Neural cell (in vitro differentiated cells): ENCODE data around the gene ZNF580.

ENCODE experiments used
- CTCF ChIP-seq: fragments of 450-650 bp; IDR thresholded peaks from 2 replicates; pipeline ENCODE4 v1.5.1; 2014; ENCODE audit warnings: antibody characterized with exemption, mild to moderate bottlenecking, moderate library complexity; ENCODE audit not compliant: poor library complexity, severe bottlenecking
- EP300 ChIP-seq: fragments of 450-650 bp; conservative IDR thresholded peaks from 2 replicates; pipeline ENCODE4 v1.6.1; 2014; ENCODE audit warnings: antibody characterized with exemption, mild to moderate bottlenecking, moderate library complexity; ENCODE audit not compliant: poor library complexity, severe bottlenecking
- EZH2 ChIP-seq: fragments of 200-600, 300-800 bp; shearing (Covaris generic), sonication (generic); IDR thresholded peaks from 2 replicates; pipeline ENCODE4 v1.6.1; 2014; ENCODE audit warnings: antibody characterized with exemption, low read length, borderline replicate concordance, mild to moderate bottlenecking; ENCODE audit not compliant: insufficient read depth, poor library complexity, severe bottlenecking
- RAD21 ChIP-seq: fragments of 450-650 bp; conservative IDR thresholded peaks from 2 replicates; pipeline ENCODE4 v1.6.1; 2014; ENCODE audit warnings: antibody characterized with exemption, mild to moderate bottlenecking, moderate library complexity

- TF ChIP-seq CTCF (no peak), EP300 (no peak), RAD21 (no peak), EZH2 (no peak)
These were observed 42.9 kb downstream of the ZNF580 start for GRCh38 chr19:55683449-55684261.
